OCI-LY7 (cell line): ENCODE data around the gene RAB3GAP2. TPM values are rescaled to one million over a fixed set of nuclear protein-coding genes. Genes with fewer than 3 reads are reported as not detected.
A peak's percentile ranks its signal among the peaks of the same experiment; 100 is the strongest.
"Not testable (repeated sequence)": the region's sequence is repeated elsewhere in the genome, so short reads cannot be mapped to it uniquely, and the experiment has no call there.

Experiments
- BruUV-seq: library from RNA; stranded (reverse); fragments of 400-500 nt; replicated peaks from 2 replicates; lab custom pipeline; 2021; lab: Mats Ljungman, UMichigan
- CTCF ChIA-PET: fragments of 300-600 bp; sonication (Branson Sonifier 250); formaldehyde crosslinking; loops from one replicate; lab custom pipeline; 2022; ENCODE audit warnings: antibody characterized with exemption; ENCODE audit not compliant: unreplicated experiment; lab: Charles Lee
- POLR2A ChIA-PET: fragments of 300-600 bp; sonication (Branson Sonifier 250); formaldehyde crosslinking; loops from one replicate; lab custom pipeline; 2022; ENCODE audit warnings: antibody characterized with exemption; lab: Charles Lee
- DNase-seq: peaks from one replicate; pipeline ENCODE4 v3.0.0-alpha.2; 2015; ENCODE audit warnings: low spot score
- H2AFZ ChIP-seq: fragments of 200-600 bp; sonication (generic), shearing (Covaris generic); 2 replicates; pipeline ENCODE4 v1.6.1; 2014; ENCODE audit warnings: mild to moderate bottlenecking, antibody characterized with exemption, low read length, moderate library complexity
- H3K27ac ChIP-seq: fragments of 200-600 bp; sonication (generic); 2 replicates; pipeline ENCODE4 v1.5.1; 2014; ENCODE audit warnings: mixed run types, low read depth, mild to moderate bottlenecking, moderate library complexity, low read length, inconsistent platforms; ENCODE audit not compliant: poor library complexity, severe bottlenecking
- H3K36me3 ChIP-seq: fragments of 200-600 bp; sonication (generic); 2 replicates; pipeline ENCODE4 v1.6.1; 2014; ENCODE audit warnings: mild to moderate bottlenecking, antibody characterized with exemption, low read length, moderate library complexity, mixed read lengths; ENCODE audit not compliant: insufficient read depth
- H3K4me1 ChIP-seq: fragments of 200-600 bp; sonication (generic); 2 replicates; pipeline ENCODE4 v1.5.1; 2014; ENCODE audit warnings: mild to moderate bottlenecking, low read length; ENCODE audit not compliant: insufficient read depth, poor library complexity, severe bottlenecking
- H3K4me2 ChIP-seq: fragments of 200-600 bp; sonication (generic); 2 replicates; pipeline ENCODE4 v1.6.1; 2014; ENCODE audit warnings: mild to moderate bottlenecking, low read length
- H3K4me3 ChIP-seq: fragments of 200-600 bp; sonication (generic); 2 replicates; pipeline ENCODE4 v1.5.1; 2014; ENCODE audit warnings: mild to moderate bottlenecking, low read depth, low read length; ENCODE audit not compliant: poor library complexity, severe bottlenecking
- H3K79me2 ChIP-seq: fragments of 200-600 bp; sonication (generic); 2 replicates; pipeline ENCODE4 v1.6.1; 2016; ENCODE audit warnings: low read depth, mild to moderate bottlenecking, low read length, moderate library complexity, mixed read lengths; ENCODE audit not compliant: insufficient read depth
- H3K9me2 ChIP-seq: fragments of 200-600 bp; sonication (generic); 2 replicates; pipeline ENCODE4 v1.6.1; 2016; ENCODE audit warnings: mild to moderate bottlenecking, low read length, mixed read lengths; ENCODE audit not compliant: insufficient read depth
- H3K9me3 ChIP-seq: fragments of 200-600 bp; sonication (generic); 2 replicates; pipeline ENCODE4 v1.6.1; 2014; ENCODE audit warnings: mild to moderate bottlenecking, mixed run types, low read length, mixed read lengths
- H4K20me1 ChIP-seq: fragments of 200-600 bp; sonication (generic); 2 replicates; pipeline ENCODE4 v1.6.1; 2014; ENCODE audit warnings: mild to moderate bottlenecking, antibody characterized with exemption, low read length, moderate library complexity, mixed read lengths; ENCODE audit not compliant: insufficient read depth
- EZH2phosphoT487 ChIP-seq: fragments of 200-600 bp; sonication (generic); IDR thresholded peaks from 2 replicates; pipeline ENCODE4 v1.6.1; 2018; ENCODE audit warnings: low read depth, borderline replicate concordance, mild to moderate bottlenecking, mixed run types, antibody characterized with exemption, low read length, moderate library complexity, mixed read lengths
- intact Hi-C: fragments of 100-400 bp; cut with micrococcal nuclease; formaldehyde crosslinking; loops from one replicate; pipeline ENCODE4 v1.10.0; 2022; ENCODE audit not compliant: unreplicated experiment
- total RNA-seq, 2 experiments: library from RNA; depleted of rRNA in 1 of 2; stranded (reverse); fragments of >200 nt in 1 of 2; shearing (Covaris generic) in 1 of 2; gene quantifications; 2 replicates each; pipeline ENCODE4 v1.2.3, GENCODE V29; 2014 to 2022
- TF ChIP-seq, protein P1 (sequence below): fragments of 200-600 bp; sonication (generic); conservative IDR thresholded peaks from 2 replicates; pipeline ENCODE4 v1.5.1; 2014; ENCODE audit warnings: mild to moderate bottlenecking, antibody characterized with exemption, low read length, moderate library complexity, mixed read lengths

The RAB3GAP2 gene
- total RNA-seq, 2 experiments from 2014 or later: 16.9 to 41.1 TPM

DNA sequence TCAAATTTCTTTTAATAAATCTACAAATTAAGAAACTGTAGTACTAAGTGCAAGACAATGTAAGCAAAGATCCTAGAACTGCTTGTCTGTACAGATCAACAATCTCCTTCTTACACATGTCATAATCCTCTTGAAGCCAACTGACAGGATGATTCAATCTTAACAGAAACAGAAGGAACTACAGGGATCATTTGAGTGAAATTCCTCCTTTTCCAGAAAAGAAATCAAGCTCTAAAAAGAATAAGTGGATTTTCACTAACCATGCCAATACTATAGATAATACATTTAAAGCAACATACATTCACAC is 53.2 kb downstream of the RAB3GAP2 start:
- no peak overlapping the region for H3K4me2 ChIP-seq
- no peak overlapping the region for H3K27ac ChIP-seq
- H3K9me3 ChIP-seq: no peaks in the 10 kb centered on the region
- intact Hi-C loops: no loop called here
- peaks cover 5% of the 10 kb centered on the region for H3K4me1 ChIP-seq
- CTCF ChIA-PET: interaction anchor here (0.7 kb wide), 1 partner anchor 53 kb away, joined by 3 read pairs; the partner anchor contains the start of gene RAB3GAP2
- POLR2A ChIA-PET: interaction anchor here (0.6 to 0.9 kb wide), 4 partner anchors 14 to 209 kb away, joined by 3 read pairs; no protein-coding TSS in a partner anchor
- no peak overlapping the region for H2AFZ ChIP-seq
- H3K4me3 ChIP-seq: no peak overlapping the region
- no peaks in the 10 kb centered on the region for H4K20me1 ChIP-seq
- peaks cover 23% of the 10 kb centered on the region for H3K36me3 ChIP-seq
- BruUV-seq: no TSS peak
- no peaks in the 10 kb centered on the region for H3K9me2 ChIP-seq
- H3K79me2 ChIP-seq: peaks cover 21% of the 10 kb centered on the region; the same call in 1 of the 2 replicates
- TF ChIP-seq, protein P1, sequence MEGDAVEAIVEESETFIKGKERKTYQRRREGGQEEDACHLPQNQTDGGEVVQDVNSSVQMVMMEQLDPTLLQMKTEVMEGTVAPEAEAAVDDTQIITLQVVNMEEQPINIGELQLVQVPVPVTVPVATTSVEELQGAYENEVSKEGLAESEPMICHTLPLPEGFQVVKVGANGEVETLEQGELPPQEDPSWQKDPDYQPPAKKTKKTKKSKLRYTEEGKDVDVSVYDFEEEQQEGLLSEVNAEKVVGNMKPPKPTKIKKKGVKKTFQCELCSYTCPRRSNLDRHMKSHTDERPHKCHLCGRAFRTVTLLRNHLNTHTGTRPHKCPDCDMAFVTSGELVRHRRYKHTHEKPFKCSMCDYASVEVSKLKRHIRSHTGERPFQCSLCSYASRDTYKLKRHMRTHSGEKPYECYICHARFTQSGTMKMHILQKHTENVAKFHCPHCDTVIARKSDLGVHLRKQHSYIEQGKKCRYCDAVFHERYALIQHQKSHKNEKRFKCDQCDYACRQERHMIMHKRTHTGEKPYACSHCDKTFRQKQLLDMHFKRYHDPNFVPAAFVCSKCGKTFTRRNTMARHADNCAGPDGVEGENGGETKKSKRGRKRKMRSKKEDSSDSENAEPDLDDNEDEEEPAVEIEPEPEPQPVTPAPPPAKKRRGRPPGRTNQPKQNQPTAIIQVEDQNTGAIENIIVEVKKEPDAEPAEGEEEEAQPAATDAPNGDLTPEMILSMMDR: no peak
- no peak for TF ChIP-seq EZH2phosphoT487
- no peak for DNase-seq

DNA sequence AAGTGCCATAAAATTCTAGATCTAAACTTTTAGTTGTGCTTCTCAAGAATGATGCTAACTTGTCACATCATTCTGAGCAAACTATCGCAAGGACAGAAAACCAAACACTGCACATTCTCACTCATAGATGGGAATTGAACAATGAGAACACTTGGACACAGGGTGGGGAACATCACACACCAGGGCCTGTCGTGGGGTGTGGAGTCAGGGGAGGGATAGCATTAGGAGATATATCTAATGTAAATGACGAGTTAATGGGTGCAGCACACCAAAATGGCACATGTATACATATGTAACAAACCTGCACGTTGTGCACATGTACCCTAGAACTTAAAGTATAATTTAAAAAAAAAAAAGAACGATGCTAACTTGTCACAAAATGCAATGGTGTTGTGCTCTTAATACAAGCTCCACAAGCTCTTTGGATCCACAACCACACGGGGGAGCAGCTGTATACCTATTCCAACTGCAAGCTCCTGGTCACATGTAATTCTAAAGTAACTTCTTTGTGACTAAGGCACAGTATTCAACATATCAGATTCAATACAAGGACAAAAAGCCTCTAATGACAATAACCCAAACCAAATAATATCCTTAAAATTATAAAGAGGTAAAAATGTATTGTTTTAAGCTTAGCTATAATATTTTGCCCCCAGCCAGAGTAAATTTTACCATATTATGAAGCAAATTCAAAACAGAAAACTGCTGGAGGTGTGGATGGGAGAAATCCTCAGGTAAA is 53.7 kb downstream of the RAB3GAP2 start:
- peak; percentile 49 for DNase-seq
- BruUV-seq, H3K9me2 ChIP-seq, H3K4me3 ChIP-seq, H3K4me2 ChIP-seq, H3K27ac ChIP-seq, intact Hi-C loops, H3K4me1 ChIP-seq, CTCF ChIA-PET, H3K9me3 ChIP-seq, H4K20me1 ChIP-seq, H2AFZ ChIP-seq: not testable (repeated sequence)
- POLR2A ChIA-PET: interaction anchor here (0.6 to 0.9 kb wide), 5 partner anchors 13 to 208 kb away, joined by 3 read pairs; no protein-coding TSS in a partner anchor
- peaks cover 23% of the 10 kb centered on the region for H3K36me3 ChIP-seq
- H3K79me2 ChIP-seq: peaks cover 20% of the 10 kb centered on the region; the same call in 1 of the 2 replicates
- TF ChIP-seq, protein P1: peak; percentile 76

DNA sequence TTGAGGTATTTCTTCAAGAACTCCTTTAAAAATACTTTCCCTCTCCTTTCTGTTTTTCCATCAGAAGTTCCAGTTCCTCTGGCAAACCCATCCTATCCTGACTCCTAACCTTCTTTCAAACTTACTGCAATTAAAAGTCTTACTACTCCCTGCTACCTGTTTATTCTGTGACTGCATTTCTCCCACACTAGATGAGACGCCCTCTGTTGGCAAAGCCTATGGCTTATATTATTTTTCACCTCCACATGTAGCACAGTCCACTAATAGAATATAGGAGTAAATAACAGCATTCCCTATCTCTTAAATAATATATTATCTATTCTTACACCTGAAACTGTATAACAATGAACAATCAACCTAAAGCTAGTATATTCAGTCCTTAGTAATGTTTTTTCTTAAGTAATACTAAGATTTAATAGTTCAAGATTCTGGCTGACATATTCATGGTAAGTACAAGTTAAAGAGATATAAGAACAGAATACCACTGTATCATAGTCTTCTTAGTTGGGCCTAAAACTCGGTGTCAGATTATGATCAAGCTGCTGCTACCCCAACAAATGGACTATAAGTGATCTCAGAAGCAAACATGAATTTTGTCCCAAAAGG is 54.8 kb downstream of the RAB3GAP2 start:
- H4K20me1 ChIP-seq: no peaks in the 10 kb centered on the region
- peaks cover 5% of the 10 kb centered on the region for H3K4me1 ChIP-seq
- peaks cover 13% of the 10 kb centered on the region; the same call in 1 of the 2 replicates for H3K79me2 ChIP-seq
- no peak overlapping the region for H2AFZ ChIP-seq
- TF ChIP-seq, protein P1: peak; percentile 88
- TF ChIP-seq EZH2phosphoT487: no peak
- no peaks in the 10 kb centered on the region for H3K9me2 ChIP-seq
- BruUV-seq: no TSS peak
- H3K4me3 ChIP-seq: no peak overlapping the region
- no peaks in the 10 kb centered on the region for H3K9me3 ChIP-seq
- ChIA-PET CTCF (no interaction called here), POLR2A (interaction anchor here (0.6 to 1.8 kb wide), 2 partner anchors 22 to 29 kb away, joined by 3 to 4 read pairs; no protein-coding TSS in a partner anchor)
- intact Hi-C loops: no loop called here
- no peak overlapping the region for H3K27ac ChIP-seq
- peak; percentile 10 for DNase-seq
- peaks cover 23% of the 10 kb centered on the region for H3K36me3 ChIP-seq
- H3K4me2 ChIP-seq: no peak overlapping the region
